Endothelial cell of umbilical vein (primary cell): Measurements from ENCODE around the gene NRXN3. TPM values are rescaled to one million over a fixed set of nuclear protein-coding genes. Genes with fewer than 3 reads are reported as not detected.

ENCODE experiments used
- BruUV-seq: library from RNA; stranded (reverse); fragments of 400-500 nt; replicated peaks from 2 replicates; lab custom pipeline; 2021; lab: Mats Ljungman, UMichigan
- CTCF ChIA-PET: fragments of 300-600, 350-600 bp; sonication (Branson Sonifier 250); formaldehyde crosslinking; loops from one replicate; lab custom pipeline; 2021; ENCODE audit warnings: antibody characterized with exemption, inconsistent platforms; lab: Charles Lee
- POLR2A ChIA-PET: fragments of 300-600, 350-600 bp; sonication (Branson Sonifier 250); formaldehyde crosslinking; loops from one replicate; lab custom pipeline; 2021; ENCODE audit warnings: antibody characterized with exemption, inconsistent platforms; lab: Charles Lee
- DNase-seq: peaks from one replicate; pipeline ENCODE4 v3.0.0-alpha.2; 2011; ENCODE audit warnings: low read depth, low spot score
- FAIRE-seq: peaks from 2 replicates; lab custom pipeline; 2011; peaks lifted over from hg19 to GRCh38; lab: Jason Lieb, UNC
- H2AFZ ChIP-seq: 2 replicates; pipeline ENCODE4 v1.6.0; 2012; ENCODE audit warnings: low read depth, low read length, control low read depth, inconsistent platforms
- H3K27ac ChIP-seq: 2 replicates; pipeline ENCODE4 v1.5.1; 2011; ENCODE audit warnings: low read depth, mild to moderate bottlenecking, control low read depth, low read length, moderate library complexity; ENCODE audit not compliant: insufficient read depth
- H3K27me3 ChIP-seq, 2 experiments: 2 replicates each; pipeline versions ENCODE4 v1.6.0 to v1.6.1; 2011; ENCODE audit warnings: low read length in 2 of 2, mixed read lengths in 1 of 2; ENCODE audit not compliant: control insufficient read depth in 2 of 2, insufficient read depth in 2 of 2
- H3K36me3 ChIP-seq, 2 experiments: 2 replicates in 1 of 2; 3 replicates in 1 of 2; pipeline ENCODE4 v1.5.1; 2011; ENCODE audit warnings: low read length in 2 of 2, mild to moderate bottlenecking in 1 of 2, moderate library complexity in 1 of 2; ENCODE audit not compliant: control insufficient read depth in 2 of 2, insufficient read depth in 2 of 2; ENCODE audit errors: extremely low read depth in 1 of 2
- H3K4me1 ChIP-seq: 3 replicates; pipeline ENCODE4 v1.5.1; 2011; ENCODE audit warnings: mild to moderate bottlenecking, low read length; ENCODE audit not compliant: control insufficient read depth, insufficient read depth; ENCODE audit errors: extremely low read depth
- H3K4me2 ChIP-seq: 2 replicates; pipeline ENCODE4 v1.6.1; 2011; ENCODE audit warnings: low read length, control low read depth, mixed read lengths; ENCODE audit not compliant: insufficient read depth
- H3K4me3 ChIP-seq, 3 experiments: fragments of 200-600 bp in 1 of 3; sonication (generic), shearing (Covaris generic) in 1 of 3; replicated peaks in 1 of 3; 2 replicates each; pipeline ENCODE4 v1.5.1; 2011 to 2016; ENCODE audit warnings: control low read depth in 3 of 3, low read length in 3 of 3, mild to moderate bottlenecking in 2 of 3, inconsistent platforms in 1 of 3, low read depth in 1 of 3, moderate library complexity in 1 of 3; ENCODE audit not compliant: insufficient read depth in 1 of 3
- H3K79me2 ChIP-seq: 2 replicates; pipeline ENCODE4 v1.6.0; 2012; ENCODE audit warnings: low read length, inconsistent platforms; ENCODE audit not compliant: control insufficient read depth, insufficient read depth
- H3K9ac ChIP-seq: replicated peaks from 2 replicates; pipeline ENCODE3; 2011; ENCODE audit warnings: low read length, control low read depth; ENCODE audit not compliant: insufficient read depth; ENCODE audit errors: extremely low read depth
- H3K9me1 ChIP-seq: replicated peaks from 3 replicates; pipeline ENCODE4 v1.6.0; 2011; ENCODE audit warnings: mild to moderate bottlenecking, low read length; ENCODE audit not compliant: control insufficient read depth, insufficient read depth; ENCODE audit errors: extremely low read depth
- H3K9me3 ChIP-seq: replicated peaks from 2 replicates; pipeline ENCODE4 v1.5.1; 2012; ENCODE audit warnings: low read length, inconsistent platforms; ENCODE audit not compliant: control insufficient read depth, insufficient read depth
- H4K20me1 ChIP-seq: replicated peaks from 2 replicates; pipeline ENCODE3; 2011; ENCODE audit warnings: mild to moderate bottlenecking, low read length; ENCODE audit not compliant: control insufficient read depth, insufficient read depth; ENCODE audit errors: extremely low read depth
- CTCF ChIP-seq, 2 donors: IDR thresholded peaks; 1 replicate in 1 of 2; 2 replicates in 1 of 2; pipeline ENCODE4 v1.5.1; 2011; ENCODE audit warnings: low read length in 2 of 2, mild to moderate bottlenecking in 2 of 2, moderate library complexity in 2 of 2, control low read depth in 1 of 2, inconsistent platforms in 1 of 2, low read depth in 1 of 2; ENCODE audit not compliant: insufficient read depth in 1 of 2; ENCODE audit errors: extremely low read depth in 1 of 2
- EZH2 ChIP-seq: IDR thresholded peaks from 2 replicates; pipeline ENCODE4 v1.6.1; 2012; ENCODE audit warnings: borderline replicate concordance, low read depth, mild to moderate bottlenecking, moderate library complexity, low read length, inconsistent platforms; ENCODE audit not compliant: severe bottlenecking
- FOS ChIP-seq: IDR thresholded peaks from 2 replicates; pipeline ENCODE4 v1.6.1; 2011; ENCODE audit warnings: mild to moderate bottlenecking, low read length, moderate library complexity, borderline replicate concordance; ENCODE audit not compliant: insufficient read depth
- GATA2 ChIP-seq: IDR thresholded peaks from 2 replicates; pipeline ENCODE4 v1.7.0; 2011; ENCODE audit warnings: low read depth, mild to moderate bottlenecking, moderate library complexity, mixed read lengths, low read length; ENCODE audit not compliant: insufficient read length, insufficient read depth
- JUN ChIP-seq: IDR thresholded peaks from 2 replicates; pipeline ENCODE4 v1.6.1; 2011; ENCODE audit warnings: borderline replicate concordance, low read depth; ENCODE audit not compliant: insufficient read length, insufficient read depth
- MAX ChIP-seq: IDR thresholded peaks from 2 replicates; pipeline ENCODE4 v1.6.1; 2011; ENCODE audit not compliant: insufficient read depth, insufficient read length
- MYC ChIP-seq: IDR thresholded peaks from one replicate; pipeline ENCODE4 v1.6.1; 2011; ENCODE audit warnings: mild to moderate bottlenecking, low read depth, low read length
- POLR2A ChIP-seq: IDR thresholded peaks from 2 replicates; pipeline ENCODE4 v1.6.1; 2012; ENCODE audit warnings: low read depth, mild to moderate bottlenecking, control low read depth, low read length
- POLR2AphosphoS5 ChIP-seq: IDR thresholded peaks from 2 replicates; pipeline ENCODE4 v1.6.1; 2012; ENCODE audit warnings: low read depth, mild to moderate bottlenecking, control low read depth, low read length, moderate library complexity; ENCODE audit not compliant: insufficient read depth
- dilution Hi-C: fragments of 300-500 bp; cut with MboI; formaldehyde crosslinking; loops from one replicate; pipeline ENCODE4 v1.15.0; 2019; ENCODE audit warnings: low sequenced_read_pairs; ENCODE audit not compliant: extremely low pct_ligation_motif_present
- intact Hi-C: fragments of 100-400 bp; cut with micrococcal nuclease; formaldehyde crosslinking; loops from one replicate; pipeline ENCODE4 v1.10.0; 2022
- polyA plus RNA-seq, 4 experiments: library from polyadenylated mRNA; depleted of rRNA in 3 of 4; stranded (reverse) in 3 of 4; unstranded in 1 of 4; fragments of >200 nt; gene quantifications; 2 replicates each; pipeline versions ENCODE4 v1.2.1 to v1.2.3, GENCODE V29; 2011 to 2012; ENCODE audit warnings: missing spikeins in 1 of 4
- total RNA-seq: library from RNA; stranded (reverse); gene quantifications from 2 replicates; pipeline ENCODE4 v1.2.3, GENCODE V29; 2021

The NRXN3 gene
- total and polyA plus RNA-seq, 2 donors (not counting 3 experiments of a cell fraction or from before 2014, with no cell fraction given) = 0.72 to 4.2 TPM

DNA sequence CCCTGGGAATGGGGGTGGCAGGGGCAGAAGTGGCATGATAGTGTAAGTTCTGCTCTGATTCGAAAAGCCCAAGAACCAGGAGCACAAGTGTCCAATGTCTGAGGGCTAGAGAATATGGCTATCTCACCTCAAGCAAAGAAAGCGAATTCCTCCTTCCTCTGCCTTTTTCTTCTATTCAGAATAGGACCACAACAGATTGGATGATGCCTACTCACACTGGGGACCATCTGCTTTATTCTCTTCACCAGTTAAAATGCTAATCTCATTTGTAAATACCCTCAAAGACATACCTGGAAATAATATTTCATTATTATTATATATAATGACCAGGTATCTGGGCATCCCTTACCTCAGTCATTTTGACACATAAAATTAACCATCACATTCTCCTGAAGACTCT, 808.7 kb downstream of the NRXN3 start:
- Histone ChIP-seq H4K20me1 (no peaks in the 10 kb centered on the region), H3K9me3 (no peaks in the 10 kb centered on the region), H3K9ac (no peak overlapping the region), H2AFZ (no peak overlapping the region), H3K9me1 (no peaks in the 10 kb centered on the region), H3K27ac (no peak overlapping the region), H3K27me3 (no peaks in the 10 kb centered on the region), H3K79me2 (no peaks in the 10 kb centered on the region), H3K36me3 (no peaks in the 10 kb centered on the region), H3K4me3 (no peak overlapping the region), H3K4me1 (peaks cover 12% of the 10 kb centered on the region), H3K4me2 (no peak overlapping the region)
- dilution Hi-C loops = no loop called here
- FAIRE-seq = no peak
- no TSS peak for BruUV-seq
- intact Hi-C loops = no loop called here
- no peak for TF ChIP-seq POLR2AphosphoS5
- TF ChIP-seq FOS = no peak
- no peak for TF ChIP-seq MAX
- TF ChIP-seq POLR2A = no peak
- POLR2A ChIA-PET = no interaction called here
- CTCF ChIA-PET = no interaction called here
- DNase-seq = no peak

DNA sequence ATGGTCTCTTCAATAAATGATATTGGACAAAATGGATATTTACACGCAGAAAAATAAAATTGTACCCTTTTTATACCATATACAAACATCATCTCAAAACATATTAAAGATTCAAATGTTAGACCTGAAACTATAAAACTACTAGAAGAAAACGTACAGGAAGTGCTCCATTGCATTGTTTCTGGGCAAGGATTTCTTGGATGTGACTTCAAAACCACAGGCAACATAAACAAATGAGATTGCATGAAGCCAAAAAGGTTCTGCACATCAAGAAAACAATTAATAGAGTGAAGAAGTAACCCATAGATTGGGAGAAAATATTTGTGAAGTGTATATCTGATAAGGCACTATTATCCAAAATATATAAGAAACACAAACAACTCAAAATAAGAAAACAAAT, 812.4 kb downstream of the NRXN3 start:
- no TSS peak for BruUV-seq
- intact Hi-C loops (no loop called here), dilution Hi-C loops (no loop called here)
- no peaks in the 10 kb centered on the region for H4K20me1 ChIP-seq
- CTCF ChIA-PET = no interaction called here
- H3K27me3 ChIP-seq = no peaks in the 10 kb centered on the region
- H3K27ac ChIP-seq = no peak overlapping the region
- H2AFZ ChIP-seq = no peak overlapping the region
- DNase-seq (no peak), FAIRE-seq (no peak)
- no peaks in the 10 kb centered on the region for H3K79me2 ChIP-seq
- H3K9ac ChIP-seq = no peak overlapping the region
- TF ChIP-seq CTCF (IDR thresholded peaks at IDR 0.05; ENCODE audit: extremely low read depth in 1 of 2, insufficient read depth in 1 of 2, low read depth in 1 of 2, low read length in 2 of 2) (no peak), POLR2A (no peak), GATA2 (no peak), FOS (no peak), MAX (no peak), EZH2 (no peak), POLR2AphosphoS5 (no peak), JUN (no peak), MYC (no peak)
- no peaks in the 10 kb centered on the region for H3K36me3 ChIP-seq
- no peak overlapping the region for H3K4me2 ChIP-seq
- H3K9me1 ChIP-seq = no peaks in the 10 kb centered on the region
- POLR2A ChIA-PET = no interaction called here
- H3K4me3 ChIP-seq = no peak overlapping the region
- H3K4me1 ChIP-seq = no peaks in the 10 kb centered on the region
- no peaks in the 10 kb centered on the region for H3K9me3 ChIP-seq
